HL-60 (cell line): ENCODE data around the gene ATP1A1.

Experiments
- DNase-seq, 2 experiments: peaks; one replicate each; pipeline ENCODE4 v3.0.0-alpha.2; 2010 to 2020; ENCODE audit warnings: low read depth in 1 of 2, low spot score in 1 of 2
- H3K27ac ChIP-seq: fragments of 250-450 bp; sonication (Bioruptor Pico); replicated peaks from 2 replicates; pipeline ENCODE4 v1.5.1; 2020; ENCODE audit warnings: mild to moderate bottlenecking, moderate library complexity
- H3K27me3 ChIP-seq: fragments of 250-450 bp; sonication (Bioruptor Pico); 2 replicates; pipeline ENCODE4 v1.5.1; 2021; ENCODE audit warnings: mild to moderate bottlenecking, moderate library complexity; ENCODE audit not compliant: insufficient read depth, poor library complexity, severe bottlenecking
- H3K4me3 ChIP-seq: replicated peaks from 2 replicates; pipeline ENCODE4 v1.5.1; 2011; ENCODE audit warnings: mild to moderate bottlenecking, control low read depth, low read length; ENCODE audit not compliant: insufficient read depth
- GABPA ChIP-seq: IDR thresholded peaks from 2 replicates; pipeline ENCODE4 v1.6.1; 2012; ENCODE audit warnings: low read depth
- POLR2AphosphoS5 ChIP-seq: IDR thresholded peaks from 2 replicates; pipeline ENCODE4 v1.6.1; 2012; ENCODE audit warnings: low read depth
- SPI1 ChIP-seq: IDR thresholded peaks from 2 replicates; pipeline ENCODE4 v1.6.1; 2012; ENCODE audit warnings: low read depth, mild to moderate bottlenecking, borderline replicate concordance
- TF ChIP-seq, protein P1 (sequence below): IDR thresholded peaks from one replicate; pipeline ENCODE4 v1.5.1; 2011; ENCODE audit warnings: low read length, control low read depth, inconsistent platforms; ENCODE audit not compliant: insufficient read depth
- TF ChIP-seq, protein P2 (sequence below): IDR thresholded peaks from 2 replicates; pipeline ENCODE4 v1.6.1; 2012; ENCODE audit warnings: low read depth; ENCODE audit not compliant: insufficient replicate concordance

ATP1A1 gene

DNA sequence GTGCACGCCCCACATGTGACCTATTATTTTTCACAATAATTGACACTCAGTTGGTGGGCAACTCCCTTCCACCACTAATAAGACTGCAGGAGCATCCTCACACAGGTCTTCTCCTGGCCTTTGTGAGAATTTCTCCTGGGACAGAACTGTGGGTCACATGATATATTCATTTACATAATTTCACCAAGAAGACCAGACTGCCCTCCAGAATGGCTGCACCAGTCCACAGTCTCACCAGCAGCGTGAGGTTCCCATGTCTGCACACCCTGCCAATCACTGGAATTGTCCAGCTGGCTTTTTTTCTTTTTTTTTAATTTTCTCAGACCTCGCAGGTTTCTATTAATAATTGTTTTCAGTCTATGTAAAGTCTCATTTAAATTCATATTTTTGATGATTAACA, 41.3 kb downstream of the ATP1A1 start:
- no peak for DNase-seq
- Histone ChIP-seq H3K27me3 (no peaks in the 10 kb centered on the region), H3K27ac (no peak overlapping the region), H3K4me3 (no peak overlapping the region)
- no peak for TF ChIP-seq POLR2AphosphoS5
- TF ChIP-seq GABPA = no peak
- TF ChIP-seq, protein P1, sequence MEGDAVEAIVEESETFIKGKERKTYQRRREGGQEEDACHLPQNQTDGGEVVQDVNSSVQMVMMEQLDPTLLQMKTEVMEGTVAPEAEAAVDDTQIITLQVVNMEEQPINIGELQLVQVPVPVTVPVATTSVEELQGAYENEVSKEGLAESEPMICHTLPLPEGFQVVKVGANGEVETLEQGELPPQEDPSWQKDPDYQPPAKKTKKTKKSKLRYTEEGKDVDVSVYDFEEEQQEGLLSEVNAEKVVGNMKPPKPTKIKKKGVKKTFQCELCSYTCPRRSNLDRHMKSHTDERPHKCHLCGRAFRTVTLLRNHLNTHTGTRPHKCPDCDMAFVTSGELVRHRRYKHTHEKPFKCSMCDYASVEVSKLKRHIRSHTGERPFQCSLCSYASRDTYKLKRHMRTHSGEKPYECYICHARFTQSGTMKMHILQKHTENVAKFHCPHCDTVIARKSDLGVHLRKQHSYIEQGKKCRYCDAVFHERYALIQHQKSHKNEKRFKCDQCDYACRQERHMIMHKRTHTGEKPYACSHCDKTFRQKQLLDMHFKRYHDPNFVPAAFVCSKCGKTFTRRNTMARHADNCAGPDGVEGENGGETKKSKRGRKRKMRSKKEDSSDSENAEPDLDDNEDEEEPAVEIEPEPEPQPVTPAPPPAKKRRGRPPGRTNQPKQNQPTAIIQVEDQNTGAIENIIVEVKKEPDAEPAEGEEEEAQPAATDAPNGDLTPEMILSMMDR = no peak
- no peak for TF ChIP-seq SPI1
- TF ChIP-seq, protein P2, sequence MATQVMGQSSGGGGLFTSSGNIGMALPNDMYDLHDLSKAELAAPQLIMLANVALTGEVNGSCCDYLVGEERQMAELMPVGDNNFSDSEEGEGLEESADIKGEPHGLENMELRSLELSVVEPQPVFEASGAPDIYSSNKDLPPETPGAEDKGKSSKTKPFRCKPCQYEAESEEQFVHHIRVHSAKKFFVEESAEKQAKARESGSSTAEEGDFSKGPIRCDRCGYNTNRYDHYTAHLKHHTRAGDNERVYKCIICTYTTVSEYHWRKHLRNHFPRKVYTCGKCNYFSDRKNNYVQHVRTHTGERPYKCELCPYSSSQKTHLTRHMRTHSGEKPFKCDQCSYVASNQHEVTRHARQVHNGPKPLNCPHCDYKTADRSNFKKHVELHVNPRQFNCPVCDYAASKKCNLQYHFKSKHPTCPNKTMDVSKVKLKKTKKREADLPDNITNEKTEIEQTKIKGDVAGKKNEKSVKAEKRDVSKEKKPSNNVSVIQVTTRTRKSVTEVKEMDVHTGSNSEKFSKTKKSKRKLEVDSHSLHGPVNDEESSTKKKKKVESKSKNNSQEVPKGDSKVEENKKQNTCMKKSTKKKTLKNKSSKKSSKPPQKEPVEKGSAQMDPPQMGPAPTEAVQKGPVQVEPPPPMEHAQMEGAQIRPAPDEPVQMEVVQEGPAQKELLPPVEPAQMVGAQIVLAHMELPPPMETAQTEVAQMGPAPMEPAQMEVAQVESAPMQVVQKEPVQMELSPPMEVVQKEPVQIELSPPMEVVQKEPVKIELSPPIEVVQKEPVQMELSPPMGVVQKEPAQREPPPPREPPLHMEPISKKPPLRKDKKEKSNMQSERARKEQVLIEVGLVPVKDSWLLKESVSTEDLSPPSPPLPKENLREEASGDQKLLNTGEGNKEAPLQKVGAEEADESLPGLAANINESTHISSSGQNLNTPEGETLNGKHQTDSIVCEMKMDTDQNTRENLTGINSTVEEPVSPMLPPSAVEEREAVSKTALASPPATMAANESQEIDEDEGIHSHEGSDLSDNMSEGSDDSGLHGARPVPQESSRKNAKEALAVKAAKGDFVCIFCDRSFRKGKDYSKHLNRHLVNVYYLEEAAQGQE = no peak

DNA sequence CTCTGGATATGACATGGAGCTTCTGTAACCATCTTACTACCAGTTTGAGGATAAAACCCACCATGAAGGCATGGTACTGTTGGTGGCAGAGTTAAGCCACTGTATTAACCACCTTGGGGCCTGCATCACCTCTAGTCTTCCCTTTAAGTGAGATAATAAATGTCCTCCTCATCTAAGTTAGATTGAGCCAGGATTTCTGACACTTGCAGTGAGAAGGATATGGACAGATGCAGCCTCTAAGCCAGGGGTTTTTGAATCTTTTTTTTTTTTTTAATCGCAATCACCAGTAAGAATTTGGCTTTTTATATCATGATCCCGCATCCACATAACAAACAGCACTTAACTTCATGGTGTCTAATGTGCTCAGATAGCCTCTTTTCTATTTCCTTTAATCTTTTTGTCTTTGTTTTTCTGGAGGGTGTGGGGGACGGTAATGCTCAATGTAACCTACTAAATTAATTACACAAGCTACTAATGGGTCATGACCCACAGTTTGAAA, 42.2 kb downstream of the ATP1A1 start:
- Histone ChIP-seq H3K4me3 (no peak overlapping the region), H3K27me3 (no peaks in the 10 kb centered on the region), H3K27ac (no peak overlapping the region)
- no peak for TF ChIP-seq SPI1
- TF ChIP-seq, protein P1 = no peak
- DNase-seq = no peak

DNA sequence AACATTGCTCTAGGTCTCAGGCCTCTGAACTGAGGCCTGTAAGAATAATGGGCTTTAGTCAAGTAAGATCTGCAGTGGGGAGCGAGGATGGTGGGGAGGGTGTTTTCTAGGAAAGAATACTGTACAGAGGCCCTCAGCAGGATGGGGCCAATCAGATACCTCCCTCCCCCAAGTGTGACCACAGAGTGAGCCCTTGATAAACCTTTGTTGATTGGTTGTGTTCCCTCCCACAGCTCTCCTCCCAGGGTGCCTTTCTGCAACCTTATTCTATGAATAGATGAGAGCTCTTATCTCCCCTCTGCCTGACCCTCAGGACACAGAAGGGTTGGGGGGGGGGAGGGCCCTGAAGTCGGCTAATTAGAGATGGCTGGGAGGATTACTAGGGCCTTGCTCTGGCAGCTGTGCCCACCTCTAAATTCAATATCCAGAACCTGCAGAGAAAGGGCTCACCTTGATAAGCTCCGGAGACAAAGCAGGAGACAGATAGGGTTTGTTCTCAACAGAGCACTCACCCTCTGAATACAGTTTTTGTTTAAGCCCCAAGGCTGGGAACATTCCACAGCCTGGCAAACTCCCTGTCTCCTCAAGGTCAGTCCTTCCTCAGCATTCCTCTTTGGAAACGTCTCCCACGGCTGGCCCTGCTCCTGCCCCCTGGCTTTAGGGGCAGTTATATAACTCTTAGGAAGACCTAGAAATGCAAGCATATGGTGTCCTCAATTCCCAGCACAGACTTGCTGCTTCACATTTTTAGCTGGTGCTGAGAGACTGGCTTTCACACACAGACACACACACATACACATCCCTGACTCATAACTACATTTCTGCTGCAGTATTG, 42.9 kb downstream of the ATP1A1 start:
- DNase-seq = no peak
- TF ChIP-seq POLR2AphosphoS5 = no peak
- TF ChIP-seq SPI1 = no peak
- TF ChIP-seq, protein P2 = no peak
- no peak for TF ChIP-seq GABPA
- TF ChIP-seq, protein P1 = no peak
- no peak overlapping the region for H3K4me3 ChIP-seq
- H3K27ac ChIP-seq = no peak overlapping the region
- H3K27me3 ChIP-seq = no peaks in the 10 kb centered on the region
